Measurements from ENCODE around the gene BARX2. TPM values are rescaled to one million over a fixed set of nuclear protein-coding genes. Genes with fewer than 3 reads are reported as not detected.

The BARX2 gene
- total and polyA plus RNA-seq, 2 of the 4 experiments (the other 2 are of a cell fraction), result not detected

- DNase-seq, result no peak
- H3K4me2 ChIP-seq (ENCODE audit: low read depth, low read length), result no peak overlapping the region
- H2BK120ac ChIP-seq (ENCODE audit: low read depth, low read length), result no peak overlapping the region
- no peaks in the 10 kb centered on the region for H3K9me1 ChIP-seq (ENCODE audit: insufficient read depth, low read length)
- no peaks in the 10 kb centered on the region for H3K9me3 ChIP-seq (ENCODE audit: control insufficient read depth, insufficient read depth, low read length)
- H2BK20ac ChIP-seq (ENCODE audit: low read depth, low read length), result no peak overlapping the region
- H4K8ac ChIP-seq (ENCODE audit: low read depth in 2 of 2, low read length in 2 of 2), result no peak overlapping the region
- TF ChIP-seq FOS (IDR thresholded peaks at IDR 0.05; ENCODE audit: low read depth, low read length) (no peak), MAFK (IDR thresholded peaks at IDR 0.05; ENCODE audit: low read depth, low read length) (peak; percentile 18; the same call in 1 of the 2 replicates)
- ATAC-seq (ENCODE audit: low read depth), result no peak
- no peak overlapping the region for H3K4me3 ChIP-seq (ENCODE audit: insufficient read depth, low read depth, low read length)
- no peak overlapping the region for H3K18ac ChIP-seq (ENCODE audit: low read depth, low read length)
- no peak overlapping the region for H3K9ac ChIP-seq (ENCODE audit: low read depth, low read length)
- ChIA-PET POLR2A (ENCODE audit: unreplicated experiment) (no interaction called here), CTCF (no interaction called here)
- H3K4ac ChIP-seq (ENCODE audit: low read depth, low read length), result no peak overlapping the region
- H4K5ac ChIP-seq (ENCODE audit: low read depth, low read length), result no peak overlapping the region
- no peaks in the 10 kb centered on the region for H3K79me1 ChIP-seq (ENCODE audit: low read depth in 1 of 2, low read length in 2 of 2)
- in situ Hi-C loops (cut with MboI; ENCODE audit: low sequenced_read_pairs), result no loop called here
- no peak overlapping the region for H2AK5ac ChIP-seq (ENCODE audit: low read depth, low read length)
- H3K56ac ChIP-seq (ENCODE audit: extremely low read depth, insufficient read depth, low read length), result no peak overlapping the region
- no peaks in the 10 kb centered on the region for H3K4me1 ChIP-seq (ENCODE audit: control insufficient read depth, insufficient read depth, low read length)
- no peak overlapping the region for H2BK15ac ChIP-seq (ENCODE audit: low read depth, low read length)
- H3K27ac ChIP-seq (ENCODE audit: insufficient read depth, low read length), result no peak overlapping the region
- dilution Hi-C loops (cut with HindIII; ENCODE audit: low sequenced_read_pairs, unreplicated experiment), result no loop called here
- H4K20me1 ChIP-seq (ENCODE audit: insufficient read depth, low read length), result no peaks in the 10 kb centered on the region
- no peak overlapping the region for H2BK5ac ChIP-seq (ENCODE audit: low read depth, low read length, poor library complexity, severe bottlenecking)
- no peak overlapping the region for H4K91ac ChIP-seq (ENCODE audit: insufficient read depth, low read depth, low read length)
- H3K23ac ChIP-seq (ENCODE audit: low read depth, low read length), result no peak overlapping the region
- no CpG with 5 or more reads among the region's 3 CpGs for WGBS, 2 experiments (ENCODE audit: extremely low coverage in 2 of 2, insufficient read length in 1 of 2)
- intact Hi-C loops (cut with micrococcal nuclease), result loop anchor here (10.0 kb wide), 1 partner anchor 290 kb away; no protein-coding TSS in a partner anchor
- H3K27me3 ChIP-seq (ENCODE audit: control insufficient read depth, insufficient read depth, low read length), result peaks cover 2% of the 10 kb centered on the region; the same call in 1 of the 2 replicates
- no peak overlapping the region for H3K14ac ChIP-seq (replicated peaks; ENCODE audit: low read depth, low read length)
- no peaks in the 10 kb centered on the region for H3K36me3 ChIP-seq (ENCODE audit: control insufficient read depth, insufficient read depth, low read length)
- no TSS peak for BruUV-seq (replicated peaks)
- H2AK9ac ChIP-seq (replicated peaks; ENCODE audit: low read depth, low read length, poor library complexity), result no peak overlapping the region
- H2AFZ ChIP-seq (replicated peaks; ENCODE audit: low read length, poor library complexity), result no peak overlapping the region
Measured at GRCh38 chr11:129394709-129395108, 19.1 kb downstream of the BARX2 start.

All from IMR-90 (cell line).